CD4-positive, alpha-beta T cell treated with Interleukin-15 for 4 hours (primary cell): ENCODE measurements around the gene LRP3.

Experiments used
- DNase-seq: peaks from one replicate; pipeline ENCODE4 v3.0.0-alpha.2; 2020; ENCODE audit warnings: low spot score

LRP3 gene

DNA sequence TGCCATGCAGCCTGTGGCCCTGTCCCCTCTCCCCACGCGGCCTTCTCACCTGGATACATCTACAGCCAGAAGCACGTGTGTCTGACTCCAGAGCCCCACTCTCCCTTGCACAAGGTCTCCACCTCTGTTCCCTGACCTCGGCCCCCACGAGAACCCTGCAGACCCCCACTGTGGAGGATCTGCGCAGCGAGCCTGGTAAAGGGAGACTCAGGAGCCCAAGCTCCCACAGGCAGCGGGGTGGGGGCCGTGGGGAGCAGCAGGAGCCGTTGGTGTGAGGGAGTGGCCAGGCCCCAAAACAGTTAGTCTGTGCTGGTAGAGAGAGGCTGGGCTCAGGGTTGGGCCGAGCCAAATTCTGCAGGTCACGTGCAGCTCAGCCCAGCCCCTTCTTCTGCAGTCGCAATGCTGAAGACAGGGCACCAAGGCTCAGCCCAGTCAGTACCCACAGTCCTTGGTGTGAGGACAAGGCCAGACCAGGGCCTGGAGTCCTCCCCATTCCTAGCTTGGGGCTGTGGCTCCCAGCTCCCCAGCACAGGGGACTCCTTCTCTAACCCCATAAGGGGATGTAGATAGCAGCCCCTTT is 60.2 kb downstream of the LRP3 start:
- DNase-seq = no peak

DNA sequence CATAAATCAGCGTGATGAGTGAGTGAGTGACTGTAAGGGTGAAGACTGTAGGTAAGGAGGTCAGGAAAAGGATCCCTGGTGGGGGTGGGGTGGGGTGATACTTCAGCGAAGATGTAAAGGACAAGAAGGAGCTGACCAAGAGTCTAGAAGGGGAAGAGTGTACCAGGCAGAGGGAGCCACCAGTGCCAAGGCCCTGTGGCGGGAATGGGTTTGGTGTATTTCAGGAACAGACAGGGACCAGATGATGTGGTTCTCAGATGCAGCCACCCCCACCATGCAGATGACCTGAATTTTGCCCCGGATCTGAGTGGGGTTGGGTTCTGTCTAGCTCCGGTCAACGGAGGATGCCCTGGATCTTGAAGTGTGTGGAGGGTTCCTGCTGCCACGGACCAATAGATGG is 61.7 kb downstream of the LRP3 start:
- no peak for DNase-seq

DNA sequence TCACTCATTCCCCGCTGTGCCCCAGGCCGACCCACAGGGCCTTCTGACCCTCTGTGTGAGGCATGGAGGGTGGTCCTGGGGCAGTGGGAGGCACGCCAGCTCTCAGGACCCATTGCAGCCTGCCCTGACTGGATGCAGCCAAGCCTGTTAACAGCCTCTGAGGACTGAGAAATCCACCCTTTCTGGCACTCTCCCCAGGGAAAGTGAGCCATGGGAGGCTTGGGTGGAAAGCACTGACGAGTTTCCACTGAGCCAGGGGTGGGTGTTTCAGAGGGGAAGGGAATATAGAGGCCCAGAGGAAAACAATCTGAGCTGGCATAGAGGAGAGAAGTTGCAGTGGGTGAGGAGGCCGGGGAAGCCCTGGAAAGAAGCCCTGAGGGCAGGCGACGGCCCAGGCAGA is 62.1 kb downstream of the LRP3 start:
- no peak for DNase-seq

DNA sequence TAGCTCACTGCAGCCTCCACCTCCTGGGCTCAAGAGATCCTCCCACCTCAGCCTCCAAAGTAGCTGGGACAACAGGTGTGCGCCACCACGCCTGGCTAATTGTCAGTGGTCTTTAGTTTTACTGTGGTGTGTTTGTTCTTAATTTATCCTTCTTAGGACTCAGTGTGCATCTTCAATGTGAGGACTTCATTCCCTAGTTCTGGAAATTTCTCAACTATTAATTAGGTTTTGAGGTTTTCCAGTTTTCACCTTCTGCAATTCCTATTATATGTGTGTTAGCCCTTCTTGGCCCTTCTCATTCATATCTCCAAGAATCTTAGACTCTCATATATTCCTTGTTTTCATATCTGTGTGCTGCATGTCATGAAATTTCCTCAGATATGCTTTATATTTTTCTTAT is 63.7 kb downstream of the LRP3 start:
- DNase-seq = no peak
